H1 (cell line): ENCODE measurements around the gene ANKRD12. TPM values are rescaled to one million over a fixed set of nuclear protein-coding genes. Genes with fewer than 3 reads are reported as not detected.

Experiments
- CHD7 ChIP-seq: fragments of 300-600 bp; sonication (generic); IDR thresholded peaks from 2 replicates; pipeline ENCODE4 v1.7.1; 2012; ENCODE audit warnings: low read length, moderate library complexity, mild to moderate bottlenecking, inconsistent platforms; ENCODE audit not compliant: insufficient replicate concordance
- EZH2 ChIP-seq: fragments of 200-600 bp; sonication (generic); IDR thresholded peaks from 2 replicates; pipeline ENCODE4 v1.7.1; 2012; ENCODE audit warnings: low read depth, mild to moderate bottlenecking, moderate library complexity, low read length, inconsistent platforms; ENCODE audit not compliant: severe bottlenecking
- NRF1 ChIP-seq: IDR thresholded peaks from 2 replicates; pipeline ENCODE4 v1.6.1; 2011; ENCODE audit warnings: mild to moderate bottlenecking, low read depth, low read length, improper control_type of control experiment
- PHF8 ChIP-seq: fragments of 200-600 bp; sonication (generic); conservative IDR thresholded peaks from 2 replicates; pipeline ENCODE4 v1.7.1; 2012; ENCODE audit warnings: low read depth, mild to moderate bottlenecking, inconsistent platforms, low read length, moderate library complexity
- RAD21 ChIP-seq, 2 experiments: IDR thresholded peaks in 1 of 2; conservative IDR thresholded peaks in 1 of 2; 2 replicates each; pipeline ENCODE4 v1.6.1; 2011; ENCODE audit warnings: low read depth in 2 of 2, low read length in 2 of 2, improper control_type of control experiment in 1 of 2, inconsistent platforms in 1 of 2, mild to moderate bottlenecking in 1 of 2, moderate library complexity in 1 of 2
- RFX5 ChIP-seq: IDR thresholded peaks from 2 replicates; pipeline ENCODE4 v1.6.1; 2011; ENCODE audit warnings: low read depth, low read length, improper control_type of control experiment, borderline replicate concordance
- SAP30 ChIP-seq: fragments of 300-600 bp; sonication (generic); IDR thresholded peaks from 2 replicates; pipeline ENCODE4 v1.7.1; 2012; ENCODE audit warnings: low read length, moderate library complexity, mild to moderate bottlenecking, inconsistent platforms; ENCODE audit not compliant: insufficient read depth, insufficient replicate concordance
- TAF1 ChIP-seq: IDR thresholded peaks from 2 replicates; pipeline ENCODE4 v1.6.1; 2011; ENCODE audit warnings: mild to moderate bottlenecking, low read depth, low read length
- TAF7 ChIP-seq: optimal IDR thresholded peaks from 2 replicates; pipeline ENCODE3; 2011; ENCODE audit warnings: low read depth, mild to moderate bottlenecking, inconsistent platforms, low read length, moderate library complexity, borderline replicate concordance
- TEAD4 ChIP-seq: IDR thresholded peaks from 2 replicates; pipeline ENCODE4 v1.6.1; 2012; ENCODE audit warnings: low read depth, low read length, inconsistent platforms, mixed read lengths
- polyA plus RNA-seq, 7 experiments: library from polyadenylated mRNA; depleted of rRNA in 3 of 7; stranded (reverse) in 5 of 7; unstranded in 2 of 7; fragments of >200 nt in 5 of 7; fragments of 200-250 nt in 2 of 7; gene quantifications; 1 replicate in 5 of 7; 2 replicates in 1 of 7; 4 replicates in 1 of 7; pipeline versions ENCODE4 v1.2.1 to v1.2.3, GENCODE V29; 2011 to 2013; ENCODE audit warnings: missing spikeins in 2 of 7, mixed read lengths in 2 of 7
- total RNA-seq: library from RNA; stranded (reverse); fragmentation: NEBNext Ultra II Directional; extraction: Animal tissue kit (Norgen Biotek cat#: 25700); gene quantifications from 2 replicates; pipeline ENCODE4 v1.2.1, GENCODE V29; 2021

The ANKRD12 gene
- total and polyA plus RNA-seq, 2 of the 8 experiments (the other 6 are each of a cell fraction or from before 2014, with no cell fraction given): 2.6 to 37.9 TPM

GRCh38 chr18:9173770-9174233 lies 37.2 kb downstream of the ANKRD12 start (continued):
- no peak for TF ChIP-seq CHD7
- TF ChIP-seq TAF1: no peak
- TF ChIP-seq PHF8: no peak
- TF ChIP-seq NRF1: no peak
- TF ChIP-seq TAF7: no peak
- TF ChIP-seq RAD21 (IDR thresholded peaks at IDR 0.05 in 1 of 2, conservative IDR thresholded peaks at IDR 0.05 in 1 of 2; ENCODE audit: low read depth in 2 of 2, low read length in 2 of 2): no peak
- TF ChIP-seq EZH2: no peak
- TF ChIP-seq SAP30: no peak
- TF ChIP-seq TEAD4: no peak
- TF ChIP-seq RFX5: no peak
- TF ChIP-seq, all 59 proteins: peak for 0
